ENCODE results near the gene HGF. TPM values are rescaled to one million over a fixed set of nuclear protein-coding genes. Genes with fewer than 3 reads are reported as not detected.

Gene HGF
- total RNA-seq, 1 donor from 2014 or later = 0.22 TPM

DNA sequence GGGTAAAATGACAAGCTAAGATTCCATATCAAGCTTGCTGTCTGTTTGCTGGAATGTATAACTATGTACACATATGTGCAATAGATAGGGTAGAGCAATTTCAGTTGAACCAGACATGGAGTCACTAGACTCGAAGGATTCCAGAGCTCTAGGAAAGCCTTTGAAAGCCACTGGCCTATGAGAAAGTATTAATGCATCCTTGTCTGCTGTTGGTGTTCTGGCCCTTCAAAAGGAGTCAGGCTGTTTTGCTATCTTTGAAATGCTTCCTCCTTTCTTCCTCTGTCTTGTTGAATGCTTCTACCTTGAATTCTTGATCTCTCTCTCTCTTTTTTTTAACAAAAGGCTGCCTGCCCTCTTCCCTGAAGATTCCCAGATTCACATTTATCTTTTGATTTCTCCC is 20.8 kb upstream of the HGF start:
- no peaks in the 10 kb centered on the region for H3F3A ChIP-seq (ENCODE audit: low read depth)
- Mint-ChIP-seq H3K27me3 (ENCODE audit: insufficient read depth, low read depth) (no peaks in the 10 kb centered on the region), H3K27ac (peak overlapping the region; percentile 38), H3K4me3 (no peak overlapping the region), H3K36me3 (no peaks in the 10 kb centered on the region), H3K9me3 (peaks cover 2% of the 10 kb centered on the region), H3K4me1 (peaks cover 32% of the 10 kb centered on the region)
- H3K27ac ChIP-seq = no peak overlapping the region
- no peaks in the 10 kb centered on the region for H3K9me3 ChIP-seq (ENCODE audit: low read depth)
- H3K4me1 ChIP-seq = peaks cover 9% of the 10 kb centered on the region
- H2AFZ ChIP-seq (replicated peaks) = no peak overlapping the region
- TF ChIP-seq EZH2 (IDR thresholded peaks at IDR 0.05) = no peak
- TF ChIP-seq EZH2phosphoT487 (IDR thresholded peaks at IDR 0.05) = no peak
- TF ChIP-seq CTCF (IDR thresholded peaks at IDR 0.05) = no peak
- no peaks in the 10 kb centered on the region for H3K79me2 ChIP-seq (ENCODE audit: low read depth)
- DNase-seq (ENCODE audit: low spot score) = no peak
- no peak overlapping the region for H3K9ac ChIP-seq
- no peak overlapping the region for H3K4me3 ChIP-seq
- no peaks in the 10 kb centered on the region for H3K36me3 ChIP-seq
- H3K4me2 ChIP-seq = no peak overlapping the region
- H4K20me1 ChIP-seq (ENCODE audit: low read depth) = no peaks in the 10 kb centered on the region
- no peaks in the 10 kb centered on the region for H3K27me3 ChIP-seq

- H3K79me2 ChIP-seq (ENCODE audit: low read depth) = no peaks in the 10 kb centered on the region
- no peak overlapping the region for H3K9ac ChIP-seq
- no peaks in the 10 kb centered on the region for H3K36me3 ChIP-seq
- Mint-ChIP-seq H3K27me3 (ENCODE audit: insufficient read depth, low read depth) (no peaks in the 10 kb centered on the region), H3K4me1 (peaks cover 32% of the 10 kb centered on the region), H3K9me3 (peaks cover 2% of the 10 kb centered on the region), H3K4me3 (no peak overlapping the region), H3K36me3 (no peaks in the 10 kb centered on the region), H3K27ac (peak overlapping the region; percentile 27)
- no peak overlapping the region for H3K4me2 ChIP-seq
- H3K27ac ChIP-seq = no peak overlapping the region
- peaks cover 9% of the 10 kb centered on the region for H3K4me1 ChIP-seq
- H3F3A ChIP-seq (ENCODE audit: low read depth) = no peaks in the 10 kb centered on the region
- no peaks in the 10 kb centered on the region for H3K9me3 ChIP-seq (ENCODE audit: low read depth)
- TF ChIP-seq EZH2 (IDR thresholded peaks at IDR 0.05) (no peak), EZH2phosphoT487 (IDR thresholded peaks at IDR 0.05) (no peak), CTCF (IDR thresholded peaks at IDR 0.05) (no peak)
- no peak overlapping the region for H2AFZ ChIP-seq (replicated peaks)
- H4K20me1 ChIP-seq (ENCODE audit: low read depth) = no peaks in the 10 kb centered on the region
- H3K4me3 ChIP-seq = no peak overlapping the region
- no peak for DNase-seq (ENCODE audit: low spot score)
- no peaks in the 10 kb centered on the region for H3K27me3 ChIP-seq
Measured at GRCh38 chr7:81790120-81790500, 20.3 kb upstream of the HGF start.

DNA sequence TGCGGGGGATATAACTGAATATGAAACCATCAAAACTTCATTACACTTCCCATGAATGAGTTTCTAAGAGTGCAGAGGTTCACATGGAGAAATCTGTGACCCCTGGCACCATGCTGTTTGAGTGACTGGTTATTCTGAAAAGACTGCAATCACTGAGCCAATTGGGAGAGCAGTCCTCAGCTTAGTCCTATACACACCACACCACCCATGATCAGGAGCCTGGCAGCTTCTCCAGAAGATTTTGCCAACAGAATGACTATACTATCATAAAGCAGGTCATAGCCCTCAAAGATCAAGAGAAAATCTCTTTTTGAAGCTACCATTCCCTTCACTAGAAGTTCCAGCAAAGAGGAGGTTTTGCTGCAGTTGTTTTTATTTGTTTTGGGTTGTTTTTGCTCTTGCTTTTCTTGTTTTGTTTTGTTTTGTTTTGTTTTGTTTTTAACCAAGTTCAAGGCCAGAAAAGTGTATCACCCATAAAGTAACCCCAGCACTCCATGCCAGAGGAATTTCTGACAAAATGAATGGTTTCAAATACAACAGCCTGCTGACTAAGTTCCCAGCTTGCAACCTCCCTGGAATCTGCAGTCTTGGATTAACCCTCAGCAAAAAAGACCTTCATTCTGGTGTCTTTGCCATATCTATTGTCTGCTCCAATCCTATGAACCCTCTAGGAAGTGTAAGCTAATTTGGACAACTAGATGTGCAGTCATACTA is 19.7 kb upstream of the HGF start:
- H3K4me3 ChIP-seq = no peak overlapping the region
- H2AFZ ChIP-seq (replicated peaks) = no peak overlapping the region
- H3K9me3 Mint-ChIP-seq = peaks cover 2% of the 10 kb centered on the region

More for the DNA sequence above, 19.7 kb upstream of the HGF start:
- TF ChIP-seq EZH2phosphoT487 (IDR thresholded peaks at IDR 0.05) (no peak), CTCF (IDR thresholded peaks at IDR 0.05) (no peak), EZH2 (IDR thresholded peaks at IDR 0.05) (no peak)
- H3F3A ChIP-seq (ENCODE audit: low read depth) = no peaks in the 10 kb centered on the region
- no peak overlapping the region for H3K4me2 ChIP-seq
- H3K36me3 ChIP-seq = no peaks in the 10 kb centered on the region
- H3K79me2 ChIP-seq (ENCODE audit: low read depth) = no peaks in the 10 kb centered on the region
- H3K4me1 ChIP-seq = peaks cover 9% of the 10 kb centered on the region
- no peaks in the 10 kb centered on the region for H3K36me3 Mint-ChIP-seq
- DNase-seq (ENCODE audit: low spot score) = no peak
- H3K4me3 Mint-ChIP-seq = no peak overlapping the region
- H3K4me1 Mint-ChIP-seq = peaks cover 29% of the 10 kb centered on the region
- H3K9ac ChIP-seq = no peak overlapping the region
- no peaks in the 10 kb centered on the region for H3K27me3 ChIP-seq
- no peaks in the 10 kb centered on the region for H3K27me3 Mint-ChIP-seq (ENCODE audit: insufficient read depth, low read depth)
- no peak overlapping the region for H3K27ac ChIP-seq
- no peaks in the 10 kb centered on the region for H4K20me1 ChIP-seq (ENCODE audit: low read depth)
- H3K27ac Mint-ChIP-seq = peak overlapping the region; percentile 27
- no peaks in the 10 kb centered on the region for H3K9me3 ChIP-seq (ENCODE audit: low read depth)

Data from neural progenitor cell (in vitro differentiated cells).